MM.1S (cell line): ENCODE results near the gene SPATS1.

Experiments
- EZH2 ChIP-seq: fragments of 300-600 bp; sonication (generic); optimal IDR thresholded peaks from 2 replicates; pipeline ENCODE3; 2017; ENCODE audit warnings: low read depth, mild to moderate bottlenecking, antibody characterized with exemption, low read length, mixed read lengths
- EZH2phosphoT487 ChIP-seq: fragments of 300-600 bp; sonication (generic); IDR thresholded peaks from 2 replicates; pipeline ENCODE4 v1.6.1; 2018; ENCODE audit warnings: antibody characterized with exemption, low read length
- TF ChIP-seq, protein P1 (sequence below): fragments of 300-600 bp; sonication (generic); IDR thresholded peaks from 2 replicates; pipeline ENCODE4 v1.5.1; 2016; ENCODE audit warnings: antibody characterized with exemption, low read length, mixed read lengths

DNA sequence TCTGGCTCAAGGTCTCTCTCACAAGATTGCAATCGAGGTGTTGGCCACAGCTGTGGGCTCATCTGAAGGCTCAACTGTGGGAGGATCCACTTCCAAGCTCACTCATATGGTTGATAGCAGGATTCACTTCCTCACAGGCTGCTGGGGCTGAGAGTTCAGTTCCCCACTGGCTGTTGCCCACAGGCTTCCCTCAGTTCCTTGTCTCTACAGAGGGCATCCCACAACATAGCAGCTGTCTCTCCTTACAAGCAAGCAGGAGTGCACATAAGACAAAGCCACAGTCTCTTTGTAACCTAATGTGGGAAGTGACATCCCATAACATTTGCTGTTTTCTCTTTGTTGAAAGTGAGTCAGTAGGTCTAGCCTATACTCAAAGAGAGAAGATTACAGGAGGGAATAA is 14.0 kb downstream of the SPATS1 start:
- TF ChIP-seq, protein P1, sequence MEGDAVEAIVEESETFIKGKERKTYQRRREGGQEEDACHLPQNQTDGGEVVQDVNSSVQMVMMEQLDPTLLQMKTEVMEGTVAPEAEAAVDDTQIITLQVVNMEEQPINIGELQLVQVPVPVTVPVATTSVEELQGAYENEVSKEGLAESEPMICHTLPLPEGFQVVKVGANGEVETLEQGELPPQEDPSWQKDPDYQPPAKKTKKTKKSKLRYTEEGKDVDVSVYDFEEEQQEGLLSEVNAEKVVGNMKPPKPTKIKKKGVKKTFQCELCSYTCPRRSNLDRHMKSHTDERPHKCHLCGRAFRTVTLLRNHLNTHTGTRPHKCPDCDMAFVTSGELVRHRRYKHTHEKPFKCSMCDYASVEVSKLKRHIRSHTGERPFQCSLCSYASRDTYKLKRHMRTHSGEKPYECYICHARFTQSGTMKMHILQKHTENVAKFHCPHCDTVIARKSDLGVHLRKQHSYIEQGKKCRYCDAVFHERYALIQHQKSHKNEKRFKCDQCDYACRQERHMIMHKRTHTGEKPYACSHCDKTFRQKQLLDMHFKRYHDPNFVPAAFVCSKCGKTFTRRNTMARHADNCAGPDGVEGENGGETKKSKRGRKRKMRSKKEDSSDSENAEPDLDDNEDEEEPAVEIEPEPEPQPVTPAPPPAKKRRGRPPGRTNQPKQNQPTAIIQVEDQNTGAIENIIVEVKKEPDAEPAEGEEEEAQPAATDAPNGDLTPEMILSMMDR = no peak
- TF ChIP-seq EZH2phosphoT487 (no peak), EZH2 (no peak)
